HG02678 (cell line): Measurements from ENCODE around the gene VPS18.

Experiments
- ATAC-seq: cut with Tn5 transposase; IDR thresholded peaks from one replicate; pipeline ENCODE4 v1.9.1; 2021; ENCODE audit warnings: mild to moderate bottlenecking, moderate library complexity; ENCODE audit not compliant: unreplicated experiment

Gene VPS18

DNA sequence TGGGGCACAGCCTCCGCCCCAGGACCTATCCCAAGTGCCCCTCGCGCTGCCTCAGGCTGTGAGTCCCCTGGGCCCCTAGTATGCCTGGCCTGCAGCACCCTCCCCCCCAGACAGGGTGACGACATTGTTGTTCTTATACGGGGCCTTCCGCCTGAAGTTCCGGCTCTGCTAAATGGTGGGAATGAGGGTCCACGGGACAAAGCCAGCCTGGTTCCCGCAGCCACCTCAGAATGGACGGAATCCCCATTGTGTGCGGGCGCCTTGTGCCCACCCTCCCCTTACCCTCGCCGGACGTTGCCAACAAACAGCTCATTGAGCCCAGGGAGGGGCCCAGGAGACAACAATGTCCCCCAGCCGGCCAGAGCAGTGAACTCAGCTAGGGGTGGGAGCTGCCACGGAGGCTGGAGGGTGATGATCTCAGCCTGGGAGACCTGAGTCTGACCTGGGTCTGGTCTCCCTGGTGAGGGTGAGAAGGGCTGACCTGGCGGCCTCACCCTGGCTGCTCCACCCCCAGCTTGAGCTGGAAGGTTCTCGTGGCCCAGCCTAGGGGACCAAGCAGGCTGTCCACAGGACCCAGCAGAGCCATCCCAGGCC, 24.6 kb downstream of the VPS18 start:
- ATAC-seq, result no peak

DNA sequence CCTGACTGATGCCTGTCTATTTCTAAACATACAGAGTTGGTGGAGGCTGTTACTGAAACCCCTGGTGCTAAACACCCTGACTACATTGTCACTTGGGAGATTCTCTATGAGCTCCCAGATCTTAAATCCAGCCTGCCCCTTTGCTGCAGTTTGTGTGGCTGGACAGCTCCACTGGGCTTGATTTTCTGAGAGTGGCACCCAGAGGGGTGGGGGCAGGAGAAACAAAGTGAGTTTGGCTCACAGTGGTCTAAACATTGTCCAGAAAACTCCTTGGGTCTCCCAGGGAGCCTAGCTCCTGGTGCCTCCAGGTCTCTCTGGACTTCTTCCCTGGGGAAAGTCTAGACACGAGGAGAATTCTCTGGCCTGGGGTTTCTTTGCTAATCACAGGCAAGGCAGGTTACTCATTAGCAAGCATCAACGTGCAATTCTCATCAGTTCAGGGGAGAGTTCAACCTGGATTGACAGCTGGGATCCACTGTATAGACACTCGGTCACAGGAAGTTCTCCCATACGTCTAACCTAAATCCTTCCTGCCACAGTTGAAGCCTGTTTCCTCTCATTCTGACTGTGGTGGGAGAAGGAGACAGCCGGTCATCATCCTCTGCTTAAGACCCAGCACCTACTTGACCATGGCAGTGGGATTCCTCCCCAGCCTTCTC, 27.8 kb downstream of the VPS18 start:
- ATAC-seq, result no peak

DNA sequence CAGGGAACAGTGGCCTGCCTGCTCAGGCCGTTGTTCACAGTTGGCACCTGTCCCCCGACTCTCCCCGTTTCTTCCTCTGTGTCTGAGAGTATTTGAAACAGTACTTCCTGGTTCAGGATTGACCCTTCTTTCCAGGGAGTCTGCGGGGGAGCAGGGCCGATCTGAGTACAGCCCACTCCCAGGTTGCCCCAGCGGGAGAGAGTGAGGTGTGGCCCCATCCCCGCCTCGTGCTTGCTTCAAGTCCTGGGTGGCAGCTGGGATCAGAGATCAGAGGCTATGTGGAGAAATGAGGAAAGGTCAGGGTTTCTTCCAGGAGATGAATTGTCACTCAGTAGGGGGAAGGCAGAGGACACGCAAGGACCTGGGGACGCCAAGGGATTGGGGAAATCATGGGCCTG, 28.4 kb downstream of the VPS18 start:
- no peak for ATAC-seq

DNA sequence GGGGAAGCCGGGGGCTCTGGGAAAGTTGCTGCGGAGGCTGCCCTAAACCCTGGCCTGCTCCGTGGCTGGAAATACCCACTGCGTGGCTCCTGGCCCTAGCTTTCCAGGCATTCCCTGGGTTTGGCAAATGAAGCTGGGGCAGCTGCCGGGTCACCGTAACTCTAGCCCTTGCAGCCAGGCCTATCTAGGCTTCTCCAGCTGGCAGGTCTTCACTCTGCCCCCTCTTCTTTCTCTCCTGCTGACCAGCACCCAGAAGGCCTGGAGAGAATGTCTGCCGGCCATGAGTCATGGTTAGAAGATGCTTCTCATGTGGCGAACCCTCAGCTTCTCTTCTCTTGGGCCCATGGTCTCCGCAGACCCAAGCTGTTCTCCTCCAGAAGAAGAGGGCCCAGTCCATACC, 29.3 kb downstream of the VPS18 start:
- ATAC-seq, result no peak

DNA sequence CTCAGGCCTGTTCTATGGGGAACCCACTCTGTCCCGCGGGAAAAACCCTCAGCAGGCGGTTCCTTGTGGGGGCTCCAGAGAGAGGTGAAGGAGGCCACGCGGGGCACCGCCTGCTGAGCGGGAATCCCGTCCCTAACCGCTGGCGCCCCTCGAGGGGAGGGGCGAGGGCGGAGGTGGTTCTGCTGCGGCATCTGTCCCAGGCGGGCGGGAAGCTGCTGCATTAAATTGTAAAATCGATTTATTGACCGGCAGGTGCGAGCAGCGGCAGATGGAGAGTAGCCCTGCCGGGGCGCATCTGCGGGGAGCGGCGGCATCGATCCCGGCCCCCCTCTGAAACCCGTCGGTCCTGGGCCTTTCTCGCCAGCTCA, 31.2 kb downstream of the VPS18 start:
- ATAC-seq, result no peak

DNA sequence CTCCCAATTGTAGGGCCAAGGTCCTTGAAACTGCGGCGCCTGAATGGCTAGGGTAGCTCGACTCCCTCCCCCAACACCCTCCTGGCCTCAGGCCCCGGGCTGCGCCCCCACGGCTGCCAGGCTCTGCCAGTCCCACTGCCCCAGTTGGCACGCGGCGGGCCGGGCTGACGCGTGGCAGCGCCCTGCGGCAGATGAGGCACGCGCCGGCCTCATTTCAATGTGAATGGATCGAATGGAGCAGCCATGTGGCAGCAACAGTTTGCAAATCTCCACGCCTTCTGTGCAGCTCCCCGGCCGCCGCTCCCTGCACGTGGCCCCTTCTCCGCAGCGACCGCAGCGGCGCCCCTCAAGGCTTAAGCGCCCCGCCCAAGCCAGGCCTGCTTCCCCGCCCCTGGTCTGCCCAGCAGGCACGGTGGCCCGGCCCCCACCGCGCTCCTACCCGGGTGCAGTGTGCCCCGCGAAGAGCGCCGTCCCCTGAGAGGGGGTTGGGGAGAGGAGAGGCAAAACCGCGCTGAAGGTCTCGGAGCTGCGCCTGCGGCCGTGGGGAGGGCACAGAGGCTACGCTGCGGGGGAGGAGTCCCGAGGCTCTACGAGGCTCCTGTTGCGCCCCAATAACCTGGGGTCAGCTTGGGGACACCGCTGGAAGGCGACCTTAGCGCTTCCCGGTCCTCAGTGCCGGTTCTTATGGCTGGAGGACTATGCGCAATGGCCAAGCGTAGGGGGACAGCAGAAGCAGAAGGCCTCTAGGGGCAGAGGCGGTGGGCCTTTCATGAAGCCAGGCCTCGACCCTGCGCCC, 31.8 kb downstream of the VPS18 start:
- no peak for ATAC-seq

DNA sequence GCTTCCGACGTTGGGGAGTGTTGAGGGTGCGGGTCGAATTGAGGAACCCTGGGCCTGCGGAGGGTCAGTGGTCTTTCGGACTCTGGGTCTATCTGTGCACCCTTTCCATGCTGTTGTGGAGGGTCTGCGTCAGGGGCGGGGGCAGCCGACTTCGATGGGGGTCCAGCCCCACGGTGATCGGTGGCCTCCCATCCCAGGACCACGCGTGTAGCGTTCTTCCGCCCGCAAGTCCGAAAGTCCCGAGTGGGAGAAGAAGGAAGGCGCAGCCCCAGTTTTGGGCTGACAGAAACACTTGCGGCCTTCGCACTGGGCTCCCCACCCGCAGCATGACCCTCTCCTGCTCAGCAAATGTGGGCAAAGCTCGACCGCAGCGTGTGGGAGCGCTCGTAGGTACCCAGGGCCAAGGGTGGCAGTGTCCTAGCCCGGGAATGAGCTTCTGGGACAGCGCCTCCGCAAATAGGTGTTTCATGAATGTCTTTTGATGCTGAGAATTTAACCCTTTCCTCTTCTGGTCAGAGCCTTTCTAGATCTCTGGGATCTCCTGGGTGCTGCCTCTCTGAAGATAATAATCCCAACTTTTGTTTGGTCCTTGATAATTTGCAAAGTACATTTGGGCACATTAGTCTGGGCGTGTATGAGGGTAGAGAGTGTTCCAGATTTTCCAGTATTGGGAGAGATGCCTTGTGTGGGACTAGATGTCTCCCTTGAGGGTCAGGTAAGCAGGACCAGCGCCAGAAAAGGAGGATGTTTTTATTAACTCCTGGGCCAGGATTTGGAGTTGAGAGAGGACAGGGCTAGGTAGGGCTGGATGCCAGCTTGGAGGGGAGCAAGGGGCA, 32.6 kb downstream of the VPS18 start:
- no peak for ATAC-seq

DNA sequence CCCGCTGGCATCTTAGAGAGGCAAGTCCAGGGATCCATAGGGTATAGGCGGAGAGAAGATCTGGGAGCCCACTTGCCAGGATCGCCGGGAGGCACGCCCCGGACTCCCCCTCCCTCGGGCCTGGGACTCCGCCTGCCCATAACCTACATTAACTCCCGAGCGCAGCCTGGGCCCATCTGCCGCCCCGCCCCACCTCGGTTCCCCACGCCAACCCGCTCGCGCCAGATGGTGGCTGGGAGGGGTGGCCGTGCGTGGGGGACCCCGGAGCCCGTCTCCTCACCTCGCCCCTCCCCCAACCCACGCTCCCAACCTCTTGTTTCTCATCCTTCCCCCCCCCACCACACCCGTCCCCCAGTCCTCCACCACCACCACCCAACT, 33.2 kb downstream of the VPS18 start:
- ATAC-seq, result no peak

DNA sequence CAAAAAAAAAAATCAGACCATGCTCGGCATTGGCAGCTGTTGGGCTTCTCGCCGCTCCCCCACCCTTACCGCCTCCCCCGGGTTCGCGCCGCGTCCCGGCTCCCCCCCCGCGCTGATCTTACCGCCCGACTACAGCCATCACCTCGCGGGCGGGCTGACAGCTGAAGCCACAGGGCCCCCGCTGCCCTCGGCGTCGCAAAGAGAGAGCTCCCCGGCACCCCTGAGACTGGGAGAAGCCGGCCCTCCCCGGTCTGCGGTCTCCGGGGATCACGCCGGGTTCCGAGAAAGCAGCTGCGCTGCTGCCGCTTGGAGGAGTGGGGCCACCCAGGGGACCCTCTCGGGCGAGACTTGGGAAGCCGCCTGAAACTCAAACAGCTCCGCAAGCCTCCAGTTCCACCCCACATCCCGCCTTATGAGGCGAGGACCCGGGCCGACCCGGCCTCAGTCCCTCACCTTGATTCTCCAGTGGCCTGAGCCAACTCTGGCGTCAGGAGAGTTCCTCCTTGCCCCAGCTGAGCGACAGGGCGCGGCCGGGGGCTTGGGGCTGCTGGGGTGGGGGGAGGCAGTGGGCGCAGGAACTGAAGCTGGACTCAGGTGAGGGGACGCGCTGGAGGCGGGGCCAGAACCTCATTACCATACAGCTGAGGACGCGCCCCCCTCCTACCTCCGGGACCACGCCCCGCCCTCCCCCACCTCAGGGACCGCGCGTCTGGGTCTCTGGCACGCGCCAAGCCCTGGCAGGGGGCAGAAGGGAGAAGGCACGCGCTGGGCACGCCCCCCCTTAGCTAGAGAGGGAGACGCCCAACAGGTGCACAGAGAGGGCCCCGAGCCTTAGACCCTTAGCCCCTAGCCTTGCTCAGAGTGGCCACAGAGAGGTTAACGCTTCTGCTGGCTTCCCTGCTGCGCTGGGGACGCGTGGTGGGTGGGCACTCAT, 33.9 kb downstream of the VPS18 start:
- no peak for ATAC-seq

DNA sequence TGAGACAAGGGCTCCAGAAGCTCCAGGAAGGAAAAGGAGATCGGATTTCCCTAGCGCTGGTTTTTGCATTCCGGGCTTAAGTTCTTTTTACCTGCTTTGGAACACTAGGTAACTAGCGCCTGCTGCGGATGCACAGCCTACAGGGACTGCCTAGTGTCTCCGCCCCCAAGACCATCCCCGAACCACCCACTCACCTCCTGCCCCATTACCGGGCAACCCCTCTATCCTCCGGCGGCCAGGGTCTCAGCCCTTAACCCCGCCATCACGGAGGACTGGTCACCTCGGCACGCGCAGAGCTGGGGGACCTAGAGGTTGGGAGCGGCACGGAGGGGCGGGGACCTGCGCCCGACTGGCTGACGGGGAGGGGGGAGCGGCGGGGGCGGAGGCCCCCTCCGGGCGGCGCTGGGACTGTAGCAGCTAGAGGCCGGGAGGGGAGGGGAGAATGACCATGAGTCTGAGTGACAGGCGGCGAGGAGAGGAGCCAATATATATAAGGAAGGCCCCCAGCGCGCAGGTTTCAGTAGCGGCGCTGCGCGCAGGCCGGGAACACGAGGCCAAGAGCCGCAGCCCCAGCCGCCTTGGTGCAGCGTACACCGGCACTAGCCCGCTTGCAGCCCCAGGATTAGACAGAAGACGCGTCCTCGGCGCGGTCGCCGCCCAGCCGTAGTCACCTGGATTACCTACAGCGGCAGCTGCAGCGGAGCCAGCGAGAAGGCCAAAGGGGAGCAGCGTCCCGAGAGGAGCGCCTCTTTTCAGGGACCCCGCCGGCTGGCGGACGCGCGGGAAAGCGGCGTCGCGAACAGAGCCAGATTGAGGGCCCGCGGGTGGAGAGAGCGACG, 34.8 kb downstream of the VPS18 start, which contains the start of gene DLL4:
DLL4 (plus strand) TSS at position 520 of the 839 bp plus-strand sequence. CDS start 329 bp downstream, outside the sequence.
- no peak for ATAC-seq

DNA sequence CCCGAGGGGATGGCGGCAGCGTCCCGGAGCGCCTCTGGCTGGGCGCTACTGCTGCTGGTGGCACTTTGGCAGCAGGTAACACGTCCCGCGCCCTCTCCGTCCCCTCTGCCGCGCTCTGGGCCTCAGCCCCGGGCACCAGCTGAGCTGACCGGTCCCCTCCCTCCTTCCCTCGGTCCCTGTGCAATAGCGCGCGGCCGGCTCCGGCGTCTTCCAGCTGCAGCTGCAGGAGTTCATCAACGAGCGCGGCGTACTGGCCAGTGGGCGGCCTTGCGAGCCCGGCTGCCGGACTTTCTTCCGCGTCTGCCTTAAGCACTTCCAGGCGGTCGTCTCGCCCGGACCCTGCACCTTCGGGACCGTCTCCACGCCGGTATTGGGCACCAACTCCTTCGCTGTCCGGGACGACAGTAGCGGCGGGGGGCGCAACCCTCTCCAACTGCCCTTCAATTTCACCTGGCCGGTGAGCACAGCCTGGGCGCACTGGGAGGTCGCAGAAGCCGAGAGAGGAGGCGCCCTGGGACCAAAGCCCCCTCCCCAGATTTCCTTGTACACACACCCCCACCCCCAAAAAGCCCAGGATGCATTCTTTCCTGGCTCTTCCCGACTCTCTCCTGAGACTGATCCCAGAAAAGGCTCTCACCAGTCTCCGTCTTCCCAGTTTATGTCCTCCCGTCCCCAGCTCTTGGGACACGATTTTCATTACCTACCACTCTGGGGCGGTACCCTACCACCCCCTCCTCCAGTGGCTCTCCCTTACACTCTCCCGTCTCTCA, 35.6 kb downstream of the VPS18 start:
- no peak for ATAC-seq

DNA sequence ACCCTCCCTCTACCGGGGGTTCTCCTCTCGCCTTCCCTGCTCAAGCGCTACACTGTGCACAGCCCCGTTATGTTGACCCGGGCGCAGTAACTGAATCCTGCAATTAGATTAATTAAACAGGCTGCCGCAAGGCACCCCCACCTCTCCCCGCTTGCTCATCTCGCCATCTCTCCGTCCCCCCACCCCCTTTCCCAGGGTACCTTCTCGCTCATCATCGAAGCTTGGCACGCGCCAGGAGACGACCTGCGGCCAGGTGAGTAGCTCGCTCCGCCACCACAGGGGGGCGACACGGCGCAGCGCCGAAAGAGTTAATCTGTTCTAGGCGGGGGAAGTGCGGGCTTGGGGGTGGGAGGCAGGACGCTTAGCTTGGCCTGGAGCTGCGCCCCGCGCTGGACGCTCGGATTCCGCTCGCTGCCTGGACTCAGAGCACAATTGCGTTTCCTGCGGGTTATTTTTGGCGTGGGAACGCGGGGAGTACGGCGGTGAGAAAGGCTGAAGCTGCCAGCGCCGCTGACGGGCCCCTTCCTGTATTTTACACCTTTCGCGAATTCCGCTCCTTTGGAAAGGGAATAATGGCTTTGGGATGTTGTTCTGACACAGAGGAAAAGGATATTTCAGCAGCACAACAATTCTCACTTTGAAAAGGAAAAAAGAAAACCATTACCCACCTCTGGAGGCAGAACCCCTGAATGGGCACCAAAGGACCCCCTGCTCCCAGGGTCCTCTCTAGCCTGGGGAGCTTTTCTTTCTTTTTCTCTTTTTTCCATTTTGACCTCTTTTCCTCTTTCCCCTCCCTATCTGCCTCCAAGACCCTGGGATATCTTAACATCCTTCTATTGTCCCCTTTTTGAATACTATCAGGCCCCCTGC, 36.4 kb downstream of the VPS18 start:
- ATAC-seq, result no peak

DNA sequence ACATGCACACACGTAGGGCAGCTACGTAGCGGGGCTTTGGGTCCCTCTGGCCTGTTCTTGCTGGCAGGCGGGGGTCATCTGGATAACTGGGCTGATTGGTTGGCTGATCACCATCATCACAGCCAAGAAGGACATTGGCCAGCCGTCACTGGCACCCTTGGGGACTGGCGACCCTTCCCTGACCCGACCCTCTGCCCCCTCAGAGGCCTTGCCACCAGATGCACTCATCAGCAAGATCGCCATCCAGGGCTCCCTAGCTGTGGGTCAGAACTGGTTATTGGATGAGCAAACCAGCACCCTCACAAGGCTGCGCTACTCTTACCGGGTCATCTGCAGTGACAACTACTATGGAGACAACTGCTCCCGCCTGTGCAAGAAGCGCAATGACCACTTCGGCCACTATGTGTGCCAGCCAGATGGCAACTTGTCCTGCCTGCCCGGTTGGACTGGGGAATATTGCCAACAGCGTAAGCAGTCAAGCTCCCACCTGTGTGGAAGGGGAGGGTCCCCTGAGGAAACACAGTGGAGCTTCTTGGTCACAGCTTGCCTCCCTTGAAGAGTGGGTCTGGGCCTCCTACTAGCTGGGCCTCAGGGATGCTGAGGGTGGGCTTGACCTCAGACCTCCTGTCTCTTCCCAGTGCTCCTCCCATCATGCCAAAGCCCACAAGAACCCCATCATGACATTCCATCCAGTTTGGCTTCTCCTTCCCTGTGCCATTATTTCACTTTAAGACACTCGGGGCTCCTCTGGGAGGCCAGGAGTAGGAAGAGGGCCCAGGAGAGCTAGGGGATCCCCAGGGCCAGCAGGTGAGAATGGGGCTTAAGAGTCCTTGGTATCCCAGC, 37.3 kb downstream of the VPS18 start:
- no peak for ATAC-seq

DNA sequence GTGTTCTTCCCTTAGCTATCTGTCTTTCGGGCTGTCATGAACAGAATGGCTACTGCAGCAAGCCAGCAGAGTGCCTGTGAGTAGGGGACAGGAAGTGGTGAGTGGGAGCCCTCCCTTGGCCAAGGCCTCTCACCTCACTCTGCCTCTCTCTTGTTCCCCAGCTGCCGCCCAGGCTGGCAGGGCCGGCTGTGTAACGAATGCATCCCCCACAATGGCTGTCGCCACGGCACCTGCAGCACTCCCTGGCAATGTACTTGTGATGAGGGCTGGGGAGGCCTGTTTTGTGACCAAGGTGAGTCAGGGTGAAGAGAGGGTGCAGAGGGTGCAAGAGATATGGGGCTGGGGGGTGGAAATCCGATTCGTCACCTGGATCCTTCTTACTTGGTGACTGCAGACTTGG, 37.9 kb downstream of the VPS18 start:
- no peak for ATAC-seq

DNA sequence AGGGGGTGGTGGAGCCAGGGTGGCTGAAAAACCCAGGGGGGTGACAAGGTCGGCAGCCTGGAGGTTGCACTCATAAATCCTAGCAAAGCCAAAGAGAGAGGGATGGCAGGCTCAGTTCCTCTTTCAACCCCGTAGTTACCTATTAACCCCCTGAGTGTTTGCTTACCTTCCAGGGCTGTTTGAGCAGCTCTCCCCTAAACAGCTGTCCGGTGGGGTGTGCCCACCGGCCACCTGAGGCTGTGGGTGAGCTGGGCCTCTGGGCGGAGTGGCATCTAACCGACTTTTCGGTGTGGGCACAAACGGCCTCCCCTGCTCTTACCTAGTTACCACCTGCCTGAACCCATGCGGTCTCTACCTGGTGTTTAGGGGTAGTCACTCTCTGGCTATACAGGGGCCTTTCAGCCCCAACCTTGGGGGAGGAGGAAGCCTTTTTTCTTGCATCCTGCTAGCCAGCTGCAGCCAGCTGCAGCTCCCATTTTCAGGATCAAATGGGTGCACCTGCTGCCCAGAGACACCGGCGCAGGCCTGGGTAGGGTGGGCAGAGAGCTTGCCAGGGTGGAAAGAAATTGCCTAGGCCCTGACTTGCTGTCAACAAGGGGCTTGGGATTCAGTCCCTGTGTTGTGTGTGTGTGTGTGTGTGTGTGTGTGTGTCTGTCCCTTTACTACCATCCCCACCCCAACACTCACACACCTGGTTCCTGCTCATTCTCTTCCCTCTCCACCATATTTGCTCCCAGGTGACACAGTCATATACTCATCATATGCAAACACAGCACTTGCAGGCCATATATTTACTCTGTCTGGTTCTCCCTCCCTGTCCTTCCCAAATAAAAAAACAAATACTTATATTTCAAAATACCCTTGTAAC, 38.6 kb downstream of the VPS18 start:
- no peak for ATAC-seq

DNA sequence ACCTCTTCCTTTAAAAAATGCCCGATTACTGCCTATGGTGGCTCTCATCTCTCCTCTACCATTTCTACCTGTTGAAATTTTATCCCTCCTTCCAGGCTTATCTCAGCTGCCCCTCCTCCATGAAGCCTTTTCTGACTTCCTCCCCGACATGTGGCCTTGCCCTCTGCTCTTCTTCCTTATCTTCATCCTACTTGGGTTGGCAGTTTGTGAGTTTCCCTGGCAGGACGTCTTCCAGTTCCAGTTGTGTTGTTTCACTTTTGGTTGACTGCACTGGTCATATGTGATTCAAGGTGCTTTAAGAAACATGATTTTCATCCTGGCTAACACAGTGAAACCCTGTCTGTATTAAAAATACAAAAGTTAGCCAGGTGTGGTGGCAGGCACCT, 39.3 kb downstream of the VPS18 start:
- ATAC-seq, result no peak
